ENCODE results near the gene TOLLIP. TPM values are rescaled to one million over a fixed set of nuclear protein-coding genes. Genes with fewer than 3 reads are reported as not detected.
A peak's percentile ranks its signal among the peaks of the same experiment; 100 is the strongest.

The TOLLIP gene
- total RNA-seq, 2 donors from 2014 or later = 72.8 to 161 TPM

GRCh38 chr11:1239596-1240205, 69.7 kb downstream of the TOLLIP start:
- intact Hi-C loops (cut with DNase I) = no loop called here
- DNase-seq (ENCODE audit: low spot score) = no peak
- Histone ChIP-seq H3K27ac (no peak overlapping the region), H3K4me1 (replicated peaks) (no peaks in the 10 kb centered on the region), H3K9me3 (no peaks in the 10 kb centered on the region), H3K27me3 (replicated peaks; ENCODE audit: insufficient read depth) (no peaks in the 10 kb centered on the region), H3K4me3 (no peak overlapping the region), H3K36me3 (no peaks in the 10 kb centered on the region)
- WGBS = 87% methylated on average over 14 of the region's 23 CpGs
- no peak for TF ChIP-seq CTCF (IDR thresholded peaks at IDR 0.05)
- no peak for TF ChIP-seq POLR2A (IDR thresholded peaks at IDR 0.05)
- no peak for TF ChIP-seq POLR2AphosphoS5 (IDR thresholded peaks at IDR 0.05)

GRCh38 chr11:1238767-1239595, 70.5 kb downstream of the TOLLIP start:
- DNase-seq (ENCODE audit: low spot score) = peak; percentile 32
- WGBS = 49% methylated on average over 29 of the region's 34 CpGs
- no peak for TF ChIP-seq POLR2AphosphoS5 (IDR thresholded peaks at IDR 0.05)
- no peak for TF ChIP-seq POLR2A (IDR thresholded peaks at IDR 0.05)
- TF ChIP-seq CTCF (IDR thresholded peaks at IDR 0.05) = no peak
- intact Hi-C loops (cut with DNase I) = no loop called here
- no peak overlapping the region for H3K27ac ChIP-seq
- no peaks in the 10 kb centered on the region for H3K9me3 ChIP-seq
- no peak overlapping the region for H3K4me3 ChIP-seq
- H3K36me3 ChIP-seq = no peaks in the 10 kb centered on the region
- H3K27me3 ChIP-seq (replicated peaks; ENCODE audit: insufficient read depth) = no peaks in the 10 kb centered on the region
- no peaks in the 10 kb centered on the region for H3K4me1 ChIP-seq (replicated peaks)

GRCh38 chr11:1237851-1238250, 71.6 kb downstream of the TOLLIP start:
- H3K4me1 ChIP-seq (replicated peaks) = no peaks in the 10 kb centered on the region
- intact Hi-C loops (cut with DNase I) = no loop called here
- WGBS = 80% methylated on average over 10 of the region's 10 CpGs
- no peak for DNase-seq (ENCODE audit: low spot score)
- no peak overlapping the region for H3K27ac ChIP-seq
- TF ChIP-seq CTCF (IDR thresholded peaks at IDR 0.05) (no peak), POLR2AphosphoS5 (IDR thresholded peaks at IDR 0.05) (no peak), POLR2A (IDR thresholded peaks at IDR 0.05) (no peak)
- H3K27me3 ChIP-seq (replicated peaks; ENCODE audit: insufficient read depth) = no peaks in the 10 kb centered on the region
- H3K4me3 ChIP-seq = no peak overlapping the region
- H3K9me3 ChIP-seq = no peaks in the 10 kb centered on the region
- no peaks in the 10 kb centered on the region for H3K36me3 ChIP-seq

GRCh38 chr11:1237128-1237580, 72.3 kb downstream of the TOLLIP start:
- no peak for DNase-seq (ENCODE audit: low spot score)
- Histone ChIP-seq H3K4me3 (no peak overlapping the region), H3K36me3 (no peaks in the 10 kb centered on the region), H3K27ac (no peak overlapping the region), H3K27me3 (replicated peaks; ENCODE audit: insufficient read depth) (no peaks in the 10 kb centered on the region), H3K4me1 (replicated peaks) (no peaks in the 10 kb centered on the region), H3K9me3 (no peaks in the 10 kb centered on the region)
- TF ChIP-seq POLR2A (IDR thresholded peaks at IDR 0.05) (no peak), POLR2AphosphoS5 (IDR thresholded peaks at IDR 0.05) (no peak), CTCF (IDR thresholded peaks at IDR 0.05) (no peak)
- 79% methylated on average over 13 of the region's 13 CpGs for WGBS
- intact Hi-C loops (cut with DNase I) = no loop called here
